ENCODE measurements around the gene BAG3. TPM values are rescaled to one million over a fixed set of nuclear protein-coding genes. Genes with fewer than 3 reads are reported as not detected.
A peak's percentile ranks its signal among the peaks of the same experiment; 100 is the strongest.

BAG3 gene
- total and polyA plus RNA-seq, 9 of the 15 experiments (the other 6 are each of a cell fraction or from before 2014, with no cell fraction given), result 2.6 to 27.4 (median 7.2) TPM

DNA sequence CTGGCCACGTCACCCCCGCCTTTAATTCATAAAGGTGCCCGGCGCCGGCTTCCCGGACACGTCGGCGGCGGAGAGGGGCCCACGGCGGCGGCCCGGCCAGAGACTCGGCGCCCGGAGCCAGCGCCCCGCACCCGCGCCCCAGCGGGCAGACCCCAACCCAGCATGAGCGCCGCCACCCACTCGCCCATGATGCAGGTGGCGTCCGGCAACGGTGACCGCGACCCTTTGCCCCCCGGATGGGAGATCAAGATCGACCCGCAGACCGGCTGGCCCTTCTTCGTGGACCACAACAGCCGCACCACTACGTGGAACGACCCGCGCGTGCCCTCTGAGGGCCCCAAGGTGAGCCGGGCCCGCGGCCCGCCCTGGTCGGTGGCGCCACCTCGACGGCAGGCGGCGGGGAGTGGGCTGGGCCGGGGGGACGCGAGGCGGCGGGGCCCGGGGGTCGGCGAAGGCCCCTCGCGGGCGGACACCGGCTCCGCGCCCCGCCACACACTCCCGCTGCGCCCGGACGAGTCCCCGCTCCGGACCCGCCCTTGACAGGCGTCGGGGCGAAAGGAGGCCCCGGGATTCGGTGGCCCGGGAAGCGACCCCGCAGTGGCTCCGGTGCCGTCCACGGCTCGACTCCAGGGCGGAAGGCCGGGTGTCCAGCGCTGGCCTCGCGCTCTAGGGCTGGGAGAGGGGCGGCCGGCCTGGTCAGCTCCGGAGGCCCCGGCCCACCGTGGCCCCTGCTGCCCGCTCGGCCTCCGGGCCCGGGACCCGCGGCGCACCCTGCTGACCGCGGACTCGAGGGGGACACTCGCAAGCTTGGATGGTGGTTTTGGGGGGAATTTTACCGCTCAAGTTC is 557 bp downstream of the BAG3 start (continued):
- TF ChIP-seq MECOM (CRISPR knock-in tag; IDR thresholded peaks at IDR 0.05) (no peak), ELF2 (CRISPR knock-in tag; IDR thresholded peaks at IDR 0.05) (no peak)

DNA sequence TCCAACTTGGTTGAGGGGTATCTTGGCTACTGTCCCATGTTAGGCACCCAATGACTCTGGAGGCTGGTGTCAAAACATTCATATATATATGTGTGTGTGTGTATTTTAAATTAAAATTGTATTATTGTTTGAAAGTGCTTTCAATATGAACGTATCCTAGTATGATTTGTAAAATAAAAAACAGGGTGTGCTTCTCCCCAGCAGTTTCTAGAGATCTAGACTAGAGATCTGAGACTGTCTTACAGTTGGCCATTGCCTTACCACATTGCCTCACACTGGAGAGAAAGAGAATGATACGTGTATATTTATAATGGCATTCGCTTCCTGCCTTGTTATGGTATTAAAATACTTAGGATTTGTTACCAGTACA is 1.2 kb downstream of the BAG3 start:
- Histone ChIP-seq H2AFZ (ENCODE audit: low read depth, low read length) (no peak overlapping the region), H3K9me1 (ENCODE audit: control insufficient read depth, insufficient read depth, low read length) (peaks cover 6% of the 10 kb centered on the region), H3K9me3 (replicated peaks; ENCODE audit: control insufficient read depth, insufficient read depth, low read depth, low read length) (no peaks in the 10 kb centered on the region), H3K27me3 (ENCODE audit: control insufficient read depth in 2 of 2, insufficient read depth in 2 of 2, low read length in 2 of 2) (no peaks in the 10 kb centered on the region), H3K27ac (ENCODE audit: extremely low read depth, low read depth, low read length) (peak overlapping the region; percentile 96), H3K4me1 (replicated peaks in 1 of 2; ENCODE audit: control insufficient read depth in 2 of 2, insufficient read depth in 2 of 2, low read length in 2 of 2) (peaks cover 23 to 36% of the 10 kb centered on the region in 2 experiments; a peak in 4 of 5 replicates), H3K9ac (ENCODE audit: insufficient read depth in 1 of 2, low read depth in 2 of 2, low read length in 2 of 2) (peak overlapping the region; percentile 77 to 98), H3K4me2 (ENCODE audit: insufficient read depth, low read length) (peak overlapping the region; percentile 77), H4K20me1 (replicated peaks; ENCODE audit: control insufficient read depth, insufficient read depth, low read length) (peaks cover 41% of the 10 kb centered on the region), H3K4me3 (peak overlapping the region; percentile 89), H3K79me2 (ENCODE audit: control insufficient read depth, insufficient read depth, low read length) (peaks cover 61% of the 10 kb centered on the region), H3K36me3 (ENCODE audit: control insufficient read depth, insufficient read depth, low read length) (peaks cover 31% of the 10 kb centered on the region; the same call in 2 of the 3 replicates)
- 0% methylated on average over 3 of the region's 3 CpGs for WGBS (ENCODE audit: insufficient coverage, low coverage, missing lambda C conversion rate)
- intact Hi-C loops (cut with micrococcal nuclease), result loop anchor here (1.0 to 10.0 kb wide), 2 partner anchors 35 to 108 kb away; partner anchors contain the start of gene RGS10
- peak; percentile 72 for ATAC-seq
- ChIA-PET CTCF (ENCODE audit: low intra/inter-chr PET ratio) (no interaction called here), POLR2A (interaction anchor here (1.3 to 2.4 kb wide), 3 partner anchors 11 to 20 kb away, joined by 3 to 8 read pairs (median 4); no protein-coding TSS in a partner anchor)
- DNase-seq (ENCODE audit: extremely low read depth in 1 of 4, low spot score in 3 of 4), result peak in 2 of 4 experiments; percentile 55 to 65
- in situ Hi-C loops (cut with MboI), result no loop called here
- no TSS peak for BruUV-seq (replicated peaks)
- FAIRE-seq, result peak; percentile 69
- TF ChIP-seq ZNF395 (CRISPR knock-in tag; IDR thresholded peaks at IDR 0.05) (0 out of 2 replicates have a peak, but pooled peaks have one; percentile 36), SMARCA4 (IDR thresholded peaks at IDR 0.05) (peak; percentile 55), NFIX (CRISPR knock-in tag; IDR thresholded peaks at IDR 0.05; ENCODE audit: low read depth) (no peak), RFX7 (CRISPR knock-in tag; IDR thresholded peaks at IDR 0.05) (no peak), SMARCA5 (IDR thresholded peaks at IDR 0.05) (no peak), ARID3A (IDR thresholded peaks at IDR 0.05; ENCODE audit: borderline replicate concordance, low read depth, low read length) (0 out of 2 replicates have a peak, but pooled peaks have one; percentile 49), PHB (CRISPR knock-in tag; IDR thresholded peaks at IDR 0.05) (no peak), CEBPG (CRISPR knock-in tag; IDR thresholded peaks at IDR 0.05) (peak; percentile 18; the same call in 1 of the 2 replicates), CEBPG (tag; conservative IDR thresholded peaks at IDR 0.05 in 1 of 2, IDR thresholded peaks at IDR 0.05 in 1 of 2) (peak in 1 of 2 experiments; percentile 65; a peak in 2 of 4 replicates), SP1 (CRISPR knock-in tag; IDR thresholded peaks at IDR 0.05) (peak; percentile 14; the same call in 1 of the 2 replicates), CREM (IDR thresholded peaks at IDR 0.05; ENCODE audit: low read depth) (0 out of 2 replicates have a peak, but pooled peaks have one; percentile 31), RAD21 (CRISPR knock-in tag; conservative IDR thresholded peaks at IDR 0.05 in 1 of 2, IDR thresholded peaks at IDR 0.05 in 1 of 2) (peak in 1 of 2 experiments; percentile 32; a peak in 1 of 4 replicates)
- TF ChIP-seq, protein P1, sequence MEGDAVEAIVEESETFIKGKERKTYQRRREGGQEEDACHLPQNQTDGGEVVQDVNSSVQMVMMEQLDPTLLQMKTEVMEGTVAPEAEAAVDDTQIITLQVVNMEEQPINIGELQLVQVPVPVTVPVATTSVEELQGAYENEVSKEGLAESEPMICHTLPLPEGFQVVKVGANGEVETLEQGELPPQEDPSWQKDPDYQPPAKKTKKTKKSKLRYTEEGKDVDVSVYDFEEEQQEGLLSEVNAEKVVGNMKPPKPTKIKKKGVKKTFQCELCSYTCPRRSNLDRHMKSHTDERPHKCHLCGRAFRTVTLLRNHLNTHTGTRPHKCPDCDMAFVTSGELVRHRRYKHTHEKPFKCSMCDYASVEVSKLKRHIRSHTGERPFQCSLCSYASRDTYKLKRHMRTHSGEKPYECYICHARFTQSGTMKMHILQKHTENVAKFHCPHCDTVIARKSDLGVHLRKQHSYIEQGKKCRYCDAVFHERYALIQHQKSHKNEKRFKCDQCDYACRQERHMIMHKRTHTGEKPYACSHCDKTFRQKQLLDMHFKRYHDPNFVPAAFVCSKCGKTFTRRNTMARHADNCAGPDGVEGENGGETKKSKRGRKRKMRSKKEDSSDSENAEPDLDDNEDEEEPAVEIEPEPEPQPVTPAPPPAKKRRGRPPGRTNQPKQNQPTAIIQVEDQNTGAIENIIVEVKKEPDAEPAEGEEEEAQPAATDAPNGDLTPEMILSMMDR (IDR thresholded peaks at IDR 0.05 in 2 of 3, conservative IDR thresholded peaks at IDR 0.05 in 1 of 3; ENCODE audit: insufficient read depth in 2 of 3, low read depth in 1 of 3, low read length in 3 of 3), result peak; percentile 18 to 60 (median 43); a peak in 2 of 6 replicates
